ENCODE data around the gene GPX2.

GRCh38 chr14:64971943-64972791 lies 29.6 kb upstream of the GPX2 start, which contains the start of gene RAB15:
- TF ChIP-seq, protein P1, sequence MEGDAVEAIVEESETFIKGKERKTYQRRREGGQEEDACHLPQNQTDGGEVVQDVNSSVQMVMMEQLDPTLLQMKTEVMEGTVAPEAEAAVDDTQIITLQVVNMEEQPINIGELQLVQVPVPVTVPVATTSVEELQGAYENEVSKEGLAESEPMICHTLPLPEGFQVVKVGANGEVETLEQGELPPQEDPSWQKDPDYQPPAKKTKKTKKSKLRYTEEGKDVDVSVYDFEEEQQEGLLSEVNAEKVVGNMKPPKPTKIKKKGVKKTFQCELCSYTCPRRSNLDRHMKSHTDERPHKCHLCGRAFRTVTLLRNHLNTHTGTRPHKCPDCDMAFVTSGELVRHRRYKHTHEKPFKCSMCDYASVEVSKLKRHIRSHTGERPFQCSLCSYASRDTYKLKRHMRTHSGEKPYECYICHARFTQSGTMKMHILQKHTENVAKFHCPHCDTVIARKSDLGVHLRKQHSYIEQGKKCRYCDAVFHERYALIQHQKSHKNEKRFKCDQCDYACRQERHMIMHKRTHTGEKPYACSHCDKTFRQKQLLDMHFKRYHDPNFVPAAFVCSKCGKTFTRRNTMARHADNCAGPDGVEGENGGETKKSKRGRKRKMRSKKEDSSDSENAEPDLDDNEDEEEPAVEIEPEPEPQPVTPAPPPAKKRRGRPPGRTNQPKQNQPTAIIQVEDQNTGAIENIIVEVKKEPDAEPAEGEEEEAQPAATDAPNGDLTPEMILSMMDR (conservative IDR thresholded peaks at IDR 0.05; ENCODE audit: low read depth, low read length), result no peak; the same call in 1 of the 2 replicates
- TF ChIP-seq POLR2A (IDR thresholded peaks at IDR 0.05; ENCODE audit: low read depth, low read length), result no peak
- TF ChIP-seq, protein P2, sequence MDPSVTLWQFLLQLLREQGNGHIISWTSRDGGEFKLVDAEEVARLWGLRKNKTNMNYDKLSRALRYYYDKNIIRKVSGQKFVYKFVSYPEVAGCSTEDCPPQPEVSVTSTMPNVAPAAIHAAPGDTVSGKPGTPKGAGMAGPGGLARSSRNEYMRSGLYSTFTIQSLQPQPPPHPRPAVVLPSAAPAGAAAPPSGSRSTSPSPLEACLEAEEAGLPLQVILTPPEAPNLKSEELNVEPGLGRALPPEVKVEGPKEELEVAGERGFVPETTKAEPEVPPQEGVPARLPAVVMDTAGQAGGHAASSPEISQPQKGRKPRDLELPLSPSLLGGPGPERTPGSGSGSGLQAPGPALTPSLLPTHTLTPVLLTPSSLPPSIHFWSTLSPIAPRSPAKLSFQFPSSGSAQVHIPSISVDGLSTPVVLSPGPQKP (IDR thresholded peaks at IDR 0.05; ENCODE audit: borderline replicate concordance, low read depth, low read length), result no peak
- no peak for TF ChIP-seq CEBPB (IDR thresholded peaks at IDR 0.05; ENCODE audit: low read depth, low read length)
- TF ChIP-seq SMC3 (IDR thresholded peaks at IDR 0.05; ENCODE audit: low read depth, low read length), result no peak
- TF ChIP-seq MXI1 (IDR thresholded peaks at IDR 0.05; ENCODE audit: borderline replicate concordance, low read depth, low read length), result no peak
